HG03095 (cell line): ENCODE results near the gene ADAT3.
A peak's percentile ranks its signal among the peaks of the same experiment; 100 is the strongest.

Experiments
- ATAC-seq: cut with Tn5 transposase; IDR thresholded peaks from one replicate; pipeline ENCODE4 v1.9.1; 2021; ENCODE audit warnings: moderate library complexity; ENCODE audit not compliant: unreplicated experiment

The ADAT3 gene

DNA sequence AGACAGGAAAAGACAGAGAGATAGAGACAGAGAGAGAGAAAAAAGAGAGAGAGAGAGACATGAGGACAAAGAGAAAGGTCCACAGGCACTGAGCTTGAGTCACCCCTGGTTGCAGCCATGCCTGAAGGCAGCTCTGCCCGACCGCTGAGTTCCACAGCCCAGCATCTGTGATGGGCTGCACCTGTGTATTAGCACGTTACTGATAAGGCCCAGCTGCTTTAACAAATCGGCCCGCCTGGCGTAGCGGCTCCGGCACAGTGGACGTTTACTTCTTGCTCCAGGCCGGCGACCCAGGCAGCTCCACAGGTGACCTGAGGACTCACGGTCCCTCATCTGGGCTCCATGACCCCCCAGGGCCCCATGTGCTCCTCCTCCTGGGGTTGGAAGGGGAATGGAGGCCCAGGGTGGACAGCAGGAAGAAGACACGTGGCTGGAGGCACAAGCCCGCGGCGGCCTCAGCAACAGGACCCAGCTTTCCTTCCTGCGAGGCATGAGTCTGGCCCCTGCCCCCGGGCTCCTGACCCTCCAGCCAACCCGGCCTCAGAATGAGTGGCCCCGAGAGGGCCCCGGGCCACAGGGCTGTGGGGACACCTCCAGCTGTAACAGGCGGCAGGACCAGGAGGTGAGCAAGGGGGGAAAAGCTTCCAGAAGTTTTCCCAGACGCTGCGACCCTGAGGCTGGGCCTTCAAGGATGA lies 31.9 kb downstream of the ADAT3 start:
- ATAC-seq, result no peak

DNA sequence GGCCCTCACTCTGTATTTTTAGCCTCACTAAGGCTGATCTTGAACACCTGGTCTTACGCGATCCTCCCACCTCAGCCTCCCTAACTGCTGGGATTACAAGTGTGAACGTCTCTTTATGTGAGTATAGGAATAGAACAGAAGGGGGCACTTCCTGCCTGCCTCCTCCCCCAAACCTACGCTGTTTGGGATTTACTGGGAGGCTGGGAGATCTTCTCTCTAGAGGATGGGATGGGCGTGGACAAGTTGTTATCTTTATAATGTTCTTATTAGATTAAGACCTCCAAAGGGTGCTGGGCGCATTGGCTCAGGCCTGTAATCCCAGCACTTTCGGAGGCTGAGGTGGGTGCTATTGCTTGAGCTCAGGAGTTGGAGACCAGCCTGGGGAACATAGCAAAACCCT lies 32.9 kb downstream of the ADAT3 start:
- ATAC-seq, result no peak

DNA sequence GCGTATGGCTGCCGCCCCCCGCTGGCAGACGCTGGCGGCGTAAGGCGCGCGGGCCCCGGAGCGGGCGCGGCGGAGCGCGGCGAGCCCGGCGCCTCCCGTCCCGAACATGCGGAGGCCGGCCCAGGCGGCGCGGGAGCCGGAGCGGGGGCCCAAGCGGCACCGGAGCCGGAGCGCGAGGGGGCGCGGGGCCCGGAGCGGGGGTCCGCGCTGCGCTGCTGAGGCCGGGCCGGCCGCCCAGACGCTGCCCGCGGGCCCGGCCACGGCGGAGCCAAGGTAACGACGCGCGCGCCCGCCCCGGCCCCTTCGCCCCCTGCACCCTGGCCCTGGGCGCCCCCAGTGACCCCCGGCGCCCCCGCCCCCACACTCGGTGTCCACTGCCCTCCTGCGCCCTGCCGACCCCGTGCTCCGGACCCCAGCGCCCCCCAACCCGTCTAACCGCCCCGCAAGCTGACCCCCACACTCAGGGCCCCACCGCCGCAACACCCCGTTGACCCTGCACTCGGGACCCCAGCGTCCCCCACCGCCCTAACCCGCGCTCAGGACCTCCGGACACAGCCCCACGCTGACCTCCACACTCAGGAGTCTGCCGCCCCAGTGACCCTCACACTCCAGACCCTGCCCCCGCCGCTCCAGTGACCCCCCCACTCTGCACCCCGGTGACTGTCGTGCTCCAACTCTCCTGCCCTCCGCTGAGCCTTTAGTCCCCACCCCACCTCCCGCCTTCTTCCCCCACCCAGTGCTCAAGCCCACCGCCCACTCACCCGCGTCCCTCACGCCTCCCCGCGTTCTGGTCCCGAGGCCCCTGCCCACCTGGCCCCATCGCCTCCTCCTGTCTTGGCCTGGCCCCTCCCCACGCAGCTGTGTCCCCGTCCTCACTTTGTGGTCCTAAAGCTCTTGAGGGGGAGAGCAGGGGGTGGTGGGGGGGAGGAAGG lies 36.2 kb downstream of the ADAT3 start, which contains the start of gene CSNK1G2:
Gene CSNK1G2, plus strand, starts transcription at position 27 of the 932 bp plus-strand sequence. CDS start 28,601 bp downstream, outside the sequence.
- peak; percentile 37 for ATAC-seq

DNA sequence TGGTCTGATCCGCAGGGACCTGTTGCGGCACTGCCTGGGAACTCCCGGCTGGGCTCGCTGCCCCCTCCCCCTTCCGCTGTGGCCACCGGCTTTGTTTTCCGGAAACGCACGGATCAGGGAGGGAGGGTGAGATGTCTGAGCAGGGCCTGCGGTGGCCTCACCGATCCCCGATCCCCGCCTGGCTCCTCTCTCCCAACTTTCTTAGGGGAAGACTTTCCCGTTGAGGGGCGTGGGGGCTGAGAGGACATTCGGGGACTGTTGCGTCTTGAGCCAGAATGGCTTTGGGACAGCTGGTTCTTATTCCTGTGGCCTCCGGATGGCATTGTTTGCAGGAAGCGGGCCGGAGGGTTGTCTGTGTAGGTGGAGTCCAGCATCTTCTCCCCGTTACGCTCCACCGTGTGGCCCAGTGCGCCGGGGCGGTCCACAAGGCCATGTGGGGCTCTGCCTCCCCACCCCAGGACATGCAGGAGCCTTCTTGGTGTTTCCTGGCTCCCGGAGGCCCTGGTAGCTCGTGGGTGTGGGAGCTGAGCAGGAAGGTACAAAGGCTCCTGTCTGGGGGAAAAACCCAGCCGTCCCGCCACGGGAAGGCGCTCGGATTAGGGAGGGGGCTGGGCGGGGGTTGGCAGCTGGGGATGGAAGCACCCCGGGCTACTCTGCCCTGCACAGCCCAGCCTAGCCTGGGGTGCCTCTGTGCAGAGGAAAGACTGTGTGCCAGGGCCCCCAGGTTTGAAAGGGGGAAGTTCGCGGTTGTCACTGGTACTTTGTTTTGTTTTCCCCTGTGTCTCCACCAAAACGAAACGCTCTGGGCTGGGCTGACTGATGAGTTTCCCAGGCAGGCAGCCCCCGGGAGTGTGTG lies 37.1 kb downstream of the ADAT3 start:
- ATAC-seq, result no peak

GRCh38 chr19:1942934-1943555 lies 37.8 kb downstream of the ADAT3 start:
- ATAC-seq, result no peak

- ATAC-seq, result no peak
Observed at GRCh38 chr19:1943661-1944087, 38.5 kb downstream of the ADAT3 start.

GRCh38 chr19:1944088-1944915 lies 39.1 kb downstream of the ADAT3 start:
- ATAC-seq, result no peak

DNA sequence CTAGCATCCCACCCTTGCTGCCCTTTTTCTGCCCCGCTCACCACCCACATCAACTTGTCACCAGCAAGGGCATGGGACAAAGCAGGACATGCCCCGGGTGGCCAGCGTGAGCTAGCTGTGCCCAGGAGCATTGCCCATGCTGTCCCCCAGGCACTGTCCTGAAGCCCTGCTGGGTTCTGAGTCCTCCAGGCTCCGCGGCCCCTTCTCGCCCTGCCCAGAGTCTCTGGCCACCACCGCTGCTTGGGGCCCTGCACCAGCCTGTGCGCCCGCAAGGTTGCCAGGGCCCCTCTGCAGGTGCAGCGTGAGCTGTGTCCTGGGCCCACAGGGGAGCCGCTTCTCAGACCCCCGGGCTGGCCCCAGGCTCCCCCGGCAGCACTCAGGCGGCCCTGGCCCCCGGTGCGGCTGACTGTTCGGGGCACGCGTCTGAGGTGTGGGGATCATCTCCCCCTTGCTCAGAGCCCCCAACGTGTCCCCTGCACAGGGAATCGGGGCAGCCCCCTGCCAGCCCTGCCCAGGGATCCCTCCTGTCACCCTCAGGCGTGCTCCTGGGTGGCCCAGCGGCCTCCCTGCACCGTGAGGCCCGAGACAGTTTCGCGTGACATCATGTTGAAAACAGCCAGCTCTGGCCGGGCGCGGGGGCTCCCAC lies 39.8 kb downstream of the ADAT3 start:
- no peak for ATAC-seq

- no peak for ATAC-seq
Observed at GRCh38 chr19:1945899-1946298, 40.7 kb downstream of the ADAT3 start.

GRCh38 chr19:1947651-1948209 lies 42.5 kb downstream of the ADAT3 start:
- ATAC-seq, result no peak

DNA sequence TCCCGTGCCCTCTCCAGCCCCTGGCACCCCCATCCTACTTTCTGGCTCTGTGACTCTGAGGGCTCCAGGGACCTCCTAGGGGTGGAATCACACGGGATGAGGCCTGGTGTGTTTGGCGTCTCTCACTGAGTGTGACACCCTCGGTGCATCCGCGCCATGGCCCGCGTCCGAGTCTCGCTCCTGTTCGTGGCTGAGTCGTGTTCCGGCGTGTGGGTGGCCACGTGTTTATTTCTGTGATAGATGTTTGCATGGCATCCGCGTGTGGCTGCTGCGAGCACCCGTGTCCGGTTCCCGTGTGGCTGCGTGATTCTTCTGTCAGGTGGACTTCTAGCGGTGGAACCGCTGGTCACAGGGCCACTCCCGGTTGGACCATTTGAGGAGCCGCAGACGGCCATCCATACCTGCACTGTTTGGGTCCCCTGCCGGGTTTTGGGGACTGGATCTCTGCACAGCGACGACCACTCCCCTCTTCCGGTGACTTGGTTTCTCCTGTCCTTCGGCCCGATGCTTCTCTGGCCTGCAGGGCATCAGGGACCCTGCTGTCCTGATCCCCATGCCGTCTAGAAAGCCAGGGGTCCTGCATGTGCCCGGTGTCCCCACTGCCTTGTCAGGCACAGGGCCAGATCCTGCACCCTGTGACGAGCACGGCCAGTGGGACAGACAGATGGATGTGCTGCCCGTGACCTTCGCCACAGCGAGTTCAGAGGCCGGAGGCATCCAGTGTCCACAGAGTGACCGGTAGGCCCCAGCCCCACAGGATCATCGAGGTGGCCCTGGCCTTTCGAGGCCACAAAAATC lies 44.3 kb downstream of the ADAT3 start:
- ATAC-seq, result no peak

GRCh38 chr19:1950640-1951039 lies 45.4 kb downstream of the ADAT3 start:
- ATAC-seq, result no peak

- ATAC-seq, result no peak
Observed at GRCh38 chr19:1952635-1953034, 47.4 kb downstream of the ADAT3 start.

DNA sequence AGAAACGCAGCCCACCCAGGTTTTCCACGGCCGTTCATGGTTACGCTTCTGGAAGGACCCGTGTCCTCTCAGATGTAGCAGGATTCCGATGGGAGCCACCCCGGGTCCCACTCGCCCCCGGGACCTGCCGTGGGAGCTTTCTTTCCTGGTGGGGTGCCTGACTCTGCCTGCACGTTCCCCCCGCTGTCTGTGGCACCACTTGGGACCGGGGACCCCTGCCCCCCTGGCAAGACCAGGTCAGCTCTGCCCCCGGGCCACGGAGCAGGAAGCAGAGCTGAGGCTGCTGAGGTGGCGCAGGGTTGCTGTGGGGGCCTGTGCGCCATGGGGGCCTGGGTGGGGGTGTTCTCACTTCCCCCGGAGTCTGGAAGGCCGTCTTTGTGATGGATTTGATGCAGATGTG lies 47.8 kb downstream of the ADAT3 start:
- no peak for ATAC-seq

GRCh38 chr19:1953441-1954094 lies 48.4 kb downstream of the ADAT3 start:
- ATAC-seq, result no peak

GRCh38 chr19:1954532-1954933 lies 49.3 kb downstream of the ADAT3 start:
- ATAC-seq, result no peak
